Muscle layer of duodenum (tissue), 2 donors: Measurements from ENCODE around the gene AGL.
"Not testable (repeated sequence)": the region's sequence is repeated elsewhere in the genome, so short reads cannot be mapped to it uniquely, and the experiment has no call there.

Source experiments
- H3K27ac ChIP-seq: one replicate; pipeline ENCODE4 v1.7.0; 2013; ENCODE audit warnings: mild to moderate bottlenecking, low read length
- H3K27me3 ChIP-seq: one replicate; pipeline ENCODE4 v1.7.0; 2013; ENCODE audit warnings: low read depth, mild to moderate bottlenecking, control low read depth, low read length
- H3K36me3 ChIP-seq, 2 donors: one replicate each; pipeline ENCODE4 v1.7.0; 2013; ENCODE audit warnings: low read length in 2 of 2, control low read depth in 1 of 2, mild to moderate bottlenecking in 1 of 2; ENCODE audit not compliant: insufficient read depth in 2 of 2, control insufficient read depth in 1 of 2
- H3K4me1 ChIP-seq, 2 donors: one replicate each; pipeline ENCODE4 v1.7.0; 2013; ENCODE audit warnings: low read length in 2 of 2, mild to moderate bottlenecking in 2 of 2, control low read depth in 1 of 2, moderate library complexity in 1 of 2; ENCODE audit not compliant: insufficient read depth in 2 of 2, control insufficient read depth in 1 of 2
- H3K4me3 ChIP-seq, 2 donors: one replicate each; pipeline ENCODE4 v1.7.0; 2013; ENCODE audit warnings: low read length in 2 of 2, low read depth in 1 of 2, mild to moderate bottlenecking in 1 of 2
- H3K9me3 ChIP-seq, 2 donors: one replicate each; pipeline ENCODE4 v1.7.0; 2013; ENCODE audit warnings: low read length in 2 of 2, control low read depth in 1 of 2, mild to moderate bottlenecking in 1 of 2; ENCODE audit not compliant: control insufficient read depth in 1 of 2
- donor health status: healthy.

AGL gene

DNA sequence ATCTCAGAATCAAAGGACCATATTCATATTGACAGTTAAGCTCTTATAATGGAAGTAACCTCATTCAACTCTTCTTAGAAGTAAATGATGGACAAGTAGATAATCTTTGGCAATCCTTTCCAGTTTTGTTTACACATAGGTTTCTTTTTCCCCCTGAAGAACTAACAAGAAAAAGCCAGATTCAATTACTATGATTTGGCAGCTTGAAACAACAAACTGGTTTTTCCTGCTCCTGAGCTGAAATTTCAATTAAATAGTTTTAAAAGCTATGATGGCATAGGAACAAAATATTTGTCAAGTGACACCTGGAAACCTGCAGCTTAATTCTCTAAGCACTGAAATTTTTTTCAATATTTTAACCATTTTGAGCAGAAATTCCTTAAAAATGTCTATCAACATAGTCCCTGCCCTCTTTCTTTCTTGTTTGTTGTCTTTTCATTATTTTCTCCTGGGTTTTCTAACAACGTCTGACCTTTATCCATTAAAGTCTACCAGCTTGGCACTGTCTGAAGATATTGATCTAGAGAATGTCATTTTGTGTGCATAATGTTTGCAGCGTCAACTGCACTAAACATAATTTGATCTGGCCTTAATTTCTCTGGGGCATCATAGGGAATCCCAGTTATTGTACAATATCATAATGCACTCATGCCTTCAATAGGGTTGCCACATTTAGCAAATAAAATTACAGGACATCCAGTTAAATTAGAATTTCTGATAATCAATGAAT lies 115.7 kb downstream of the AGL start:
- peaks cover 5 to 7% of the 10 kb centered on the region in 2 donors for H3K4me1 ChIP-seq
- H3K27ac ChIP-seq, result no peak overlapping the region
- H3K36me3 ChIP-seq, result no peaks in the 10 kb centered on the region
- no peak overlapping the region for H3K4me3 ChIP-seq
- H3K9me3 ChIP-seq, result no peaks in the 10 kb centered on the region
- H3K27me3 ChIP-seq, result no peaks in the 10 kb centered on the region

DNA sequence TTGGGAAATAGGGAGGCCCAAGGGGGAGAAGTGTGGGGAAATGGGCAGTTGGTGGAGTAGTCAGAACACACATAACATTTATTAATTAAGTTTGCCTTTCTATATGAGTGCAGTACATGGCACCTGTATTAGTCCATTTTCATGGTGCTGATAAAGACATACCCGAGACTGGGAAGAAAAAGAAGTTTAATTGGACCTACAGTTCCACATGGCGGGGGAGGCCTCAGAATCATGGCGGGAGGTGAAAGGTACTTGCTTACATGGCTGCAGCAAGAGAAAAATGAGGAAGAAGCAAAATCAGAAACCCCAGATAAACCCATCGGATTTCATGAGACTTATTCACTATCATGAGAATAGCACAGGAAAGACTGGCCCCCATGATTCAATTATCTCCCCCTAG lies 118.1 kb downstream of the AGL start:
- no peak overlapping the region for H3K4me3 ChIP-seq
- peaks cover 5 to 11% of the 10 kb centered on the region in 2 donors for H3K4me1 ChIP-seq
- no peaks in the 10 kb centered on the region for H3K27me3 ChIP-seq
- H3K9me3 ChIP-seq, result no peaks in the 10 kb centered on the region
- no peaks in the 10 kb centered on the region for H3K36me3 ChIP-seq
- H3K27ac ChIP-seq, result no peak overlapping the region

DNA sequence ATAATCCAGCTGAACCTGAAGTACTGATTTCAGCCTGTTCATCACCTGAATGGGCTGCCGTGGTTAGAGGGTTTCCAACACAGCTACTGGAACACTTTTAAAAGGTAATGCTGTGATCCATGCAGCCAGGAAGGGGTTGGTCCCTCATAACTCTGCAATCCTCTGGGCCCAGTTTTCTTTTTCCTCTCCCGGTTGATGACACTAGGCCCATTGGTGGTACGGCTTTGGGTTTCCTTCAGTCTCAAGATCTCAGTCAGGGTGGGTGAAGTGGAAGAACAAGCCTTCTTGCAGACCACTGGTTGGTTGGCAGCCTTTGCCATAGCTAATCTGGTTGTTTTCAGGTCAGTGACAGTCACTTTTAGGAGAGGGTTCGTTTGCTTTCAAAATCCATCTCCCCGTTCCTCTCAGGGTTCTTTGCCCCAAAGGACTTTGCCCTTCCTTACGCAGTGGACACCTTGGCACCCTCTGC lies 119.1 kb downstream of the AGL start:
- peaks cover 5 to 11% of the 10 kb centered on the region in 2 donors for H3K4me1 ChIP-seq
- peak overlapping the region; percentile 80 for H3K27ac ChIP-seq
- H3K9me3 ChIP-seq, result no peaks in the 10 kb centered on the region
- peak overlapping the region; percentile 95 to 98 for H3K4me3 ChIP-seq
- no peaks in the 10 kb centered on the region for H3K27me3 ChIP-seq
- H3K36me3 ChIP-seq, result no peaks in the 10 kb centered on the region

DNA sequence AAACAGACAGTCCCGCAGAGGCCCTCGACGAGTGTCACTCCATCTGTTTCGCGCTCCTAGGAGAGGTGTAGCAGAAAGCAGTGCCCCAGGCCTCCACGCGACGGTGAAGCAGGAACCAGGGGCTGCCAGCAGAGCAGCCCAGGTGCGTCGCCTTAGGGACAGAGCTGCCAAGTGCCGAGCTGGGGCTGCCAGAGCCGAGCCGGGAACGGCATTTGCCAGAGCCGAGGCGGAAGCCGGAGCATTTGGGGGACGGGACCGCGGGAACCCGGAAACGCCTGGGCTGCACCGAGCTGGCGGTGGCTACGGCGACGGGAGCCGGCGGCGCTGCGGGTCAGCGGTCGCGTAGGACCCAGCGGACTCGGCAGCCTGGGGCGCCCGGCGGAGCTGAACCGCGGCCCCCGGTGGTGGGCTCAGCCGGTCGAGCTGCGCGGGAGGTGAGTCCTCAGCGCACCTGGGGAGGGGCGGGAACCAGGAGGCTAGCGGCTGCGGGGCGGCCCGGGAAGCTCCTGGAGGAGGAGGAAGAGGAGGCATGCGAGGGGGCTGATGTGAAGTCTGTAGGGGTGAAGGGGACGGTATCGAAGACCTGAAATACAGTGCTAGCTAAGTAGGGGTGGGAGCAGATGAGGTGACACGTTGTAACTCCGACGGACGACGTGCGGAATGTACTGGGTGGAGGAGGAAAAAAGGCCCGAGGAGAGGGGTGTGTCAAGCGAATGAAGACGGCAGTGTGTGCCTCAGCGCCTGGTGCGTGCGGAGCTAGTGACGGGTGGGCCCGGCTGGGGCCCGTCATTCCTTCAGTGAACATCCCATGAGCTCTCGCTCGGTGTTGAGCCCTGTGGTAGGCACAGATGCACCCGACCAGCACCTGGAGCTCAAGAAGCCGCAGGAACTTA lies 119.8 kb downstream of the AGL start, which contains the start of gene SLC35A3:
SLC35A3 (plus strand) TSS at position 268 of the 893 bp plus-strand sequence. CDS start 23,559 bp downstream, outside the sequence.
- Histone ChIP-seq H3K4me1 (peaks cover 5 to 11% of the 10 kb centered on the region in 2 donors), H3K36me3 (peaks cover 0 to 4% of the 10 kb centered on the region in 2 donors), H3K4me3 (peak within 1 kb of the TSS; percentile 95 to 98), H3K9me3 (no peaks in the 10 kb centered on the region), H3K27ac (peak within 1 kb of the TSS; percentile 80), H3K27me3 (no peaks in the 10 kb centered on the region)

DNA sequence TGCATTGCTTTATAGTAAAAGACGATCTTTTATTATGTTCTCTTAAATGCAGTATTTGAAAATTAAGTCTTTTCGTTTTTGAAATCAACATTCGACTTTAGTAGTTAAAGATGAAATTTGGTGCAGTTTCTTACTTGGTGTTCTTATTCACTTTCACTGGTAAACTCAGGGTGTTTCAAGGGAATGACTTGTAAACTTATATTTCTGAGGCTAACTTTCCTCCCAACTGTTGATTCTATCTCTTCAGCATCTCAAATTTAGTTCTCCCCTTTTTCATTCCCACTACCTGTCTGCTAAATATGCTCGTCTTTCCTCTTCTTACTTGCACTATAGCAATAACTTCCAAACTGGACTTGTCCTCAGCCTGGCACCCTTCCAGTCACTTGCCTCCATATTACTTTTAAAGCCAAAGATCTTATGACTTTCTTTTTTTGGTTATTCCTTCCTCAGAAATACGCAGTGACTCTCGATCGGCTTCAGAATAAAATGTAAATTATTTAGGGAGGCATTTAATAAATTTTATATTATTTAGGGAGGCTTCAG lies 120.6 kb downstream of the AGL start:
- H3K27me3 ChIP-seq, result no peaks in the 10 kb centered on the region
- H3K4me1 ChIP-seq, result peaks cover 5 to 11% of the 10 kb centered on the region in 2 donors
- peak overlapping the region; percentile 95 to 98 for H3K4me3 ChIP-seq
- no peaks in the 10 kb centered on the region for H3K9me3 ChIP-seq
- H3K36me3 ChIP-seq, result peaks cover 0 to 13% of the 10 kb centered on the region in 2 donors
- H3K27ac ChIP-seq, result peak overlapping the region; percentile 80

DNA sequence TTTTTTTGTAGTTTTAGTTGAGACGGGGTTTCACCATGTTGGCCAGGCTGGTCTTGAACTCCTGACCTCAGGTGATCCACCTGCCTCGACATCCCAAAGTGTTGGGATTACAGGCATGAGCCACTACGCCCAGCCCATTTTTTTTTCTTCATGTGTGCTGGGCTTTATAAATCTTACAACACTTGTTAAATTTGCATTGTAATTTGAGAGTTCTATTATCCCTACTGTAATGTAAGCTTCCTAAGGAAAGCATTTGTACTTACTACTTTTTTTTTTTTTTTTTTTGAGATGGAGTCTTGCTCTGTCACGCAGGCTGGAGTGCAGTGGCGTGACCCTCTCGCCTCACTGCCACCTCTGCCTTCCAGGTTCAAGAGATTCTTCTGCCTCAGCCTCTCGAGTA lies 121.9 kb downstream of the AGL start:
- H3K4me3 ChIP-seq, H3K27ac ChIP-seq, H3K9me3 ChIP-seq, H3K27me3 ChIP-seq: not testable (repeated sequence)
- Histone ChIP-seq H3K4me1 (peaks cover 5 to 11% of the 10 kb centered on the region in 2 donors), H3K36me3 (peaks cover 7 to 14% of the 10 kb centered on the region in 2 donors)
